Keratinocyte (primary cell): ENCODE data around the gene MSI2. TPM values are rescaled to one million over a fixed set of nuclear protein-coding genes. Genes with fewer than 3 reads are reported as not detected.

ENCODE experiments used
- DNase-seq: peaks from one replicate; pipeline ENCODE4 v3.0.0-alpha.2; 2011; ENCODE audit warnings: low read depth, missing footprints, low spot score
- FAIRE-seq: peaks from 2 replicates; lab custom pipeline; 2011; peaks lifted over from hg19 to GRCh38; lab: Jason Lieb, UNC
- H2AFZ ChIP-seq: 2 replicates; pipeline ENCODE4 v1.6.0; 2012; ENCODE audit warnings: low read length, control low read depth, inconsistent platforms; ENCODE audit not compliant: control insufficient read depth
- H3K27ac ChIP-seq: 2 replicates; pipeline ENCODE4 v1.5.1; 2011; ENCODE audit warnings: low read length; ENCODE audit not compliant: control insufficient read depth, insufficient read depth
- H3K27me3 ChIP-seq: 3 replicates; pipeline ENCODE4 v1.6.0; 2011; ENCODE audit warnings: low read length; ENCODE audit not compliant: control insufficient read depth, insufficient read depth; ENCODE audit errors: extremely low read depth
- H3K36me3 ChIP-seq, 2 experiments: 2 replicates in 1 of 2; 3 replicates in 1 of 2; pipeline ENCODE4 v1.5.1; 2011; ENCODE audit warnings: low read length in 2 of 2, mild to moderate bottlenecking in 1 of 2; ENCODE audit not compliant: control insufficient read depth in 2 of 2, insufficient read depth in 2 of 2; ENCODE audit errors: extremely low read depth in 1 of 2
- H3K4me1 ChIP-seq: 3 replicates; pipeline ENCODE4 v1.5.1; 2011; ENCODE audit warnings: low read length; ENCODE audit not compliant: control insufficient read depth, insufficient read depth; ENCODE audit errors: extremely low read depth
- H3K4me2 ChIP-seq: 3 replicates; pipeline ENCODE4 v1.6.0; 2011; ENCODE audit warnings: low read depth, low read length; ENCODE audit not compliant: control insufficient read depth, insufficient read depth; ENCODE audit errors: extremely low read depth
- H3K4me3 ChIP-seq, 3 experiments: fragments of 200-600 bp in 1 of 3; sonication (generic) in 1 of 3; 2 replicates in 2 of 3; 3 replicates in 1 of 3; pipeline ENCODE4 v1.5.1; 2011 to 2016; ENCODE audit warnings: low read length in 3 of 3, mild to moderate bottlenecking in 3 of 3, control low read depth in 2 of 3, inconsistent platforms in 1 of 3, low read depth in 1 of 3, mixed read lengths in 1 of 3, mixed run types in 1 of 3, moderate library complexity in 1 of 3; ENCODE audit not compliant: control insufficient read depth in 2 of 3, insufficient read depth in 2 of 3; ENCODE audit errors: extremely low read depth in 1 of 3
- H3K79me2 ChIP-seq: 2 replicates; pipeline ENCODE4 v1.6.0; 2012; ENCODE audit warnings: low read length; ENCODE audit not compliant: control insufficient read depth, insufficient read depth
- H3K9ac ChIP-seq: 3 replicates; pipeline ENCODE4 v1.6.0; 2011; ENCODE audit warnings: low read length; ENCODE audit not compliant: control insufficient read depth, insufficient read depth; ENCODE audit errors: extremely low read depth
- H3K9me1 ChIP-seq: 3 replicates; pipeline ENCODE4 v1.6.0; 2011; ENCODE audit warnings: low read length; ENCODE audit not compliant: control insufficient read depth, insufficient read depth; ENCODE audit errors: extremely low read depth
- H3K9me3 ChIP-seq: 2 replicates; pipeline ENCODE4 v1.5.1; 2012; ENCODE audit warnings: low read depth, low read length; ENCODE audit not compliant: control insufficient read depth
- H4K20me1 ChIP-seq: 3 replicates; pipeline ENCODE4 v1.6.0; 2011; ENCODE audit warnings: low read length; ENCODE audit not compliant: control insufficient read depth, insufficient read depth; ENCODE audit errors: extremely low read depth
- EZH2 ChIP-seq: IDR thresholded peaks from one replicate; pipeline ENCODE4 v1.6.1; 2012; ENCODE audit warnings: inconsistent platforms, mild to moderate bottlenecking, low read length, moderate library complexity
- dilution Hi-C: fragments of 300-500 bp; cut with MboI; formaldehyde crosslinking; loops from one replicate; pipeline ENCODE4 v1.7.0; 2020; ENCODE audit warnings: low sequenced_read_pairs; ENCODE audit not compliant: extremely low pct_ligation_motif_present
- polyA plus RNA-seq, 5 experiments: library from polyadenylated mRNA; depleted of rRNA in 3 of 5; stranded (reverse) in 3 of 5; stranded (forward) in 1 of 5; unstranded in 1 of 5; fragments of >200 nt; gene quantifications; 1 replicate in 1 of 5; 2 replicates in 3 of 5; 3 replicates in 1 of 5; pipeline versions ENCODE4 v1.2.1 to v1.2.3, GENCODE V29; 2011 to 2012; ENCODE audit warnings: missing spikeins in 2 of 5, low read depth in 1 of 5, low replicate concordance in 1 of 5
- TF ChIP-seq, protein P1 (sequence below), 3 experiments: IDR thresholded peaks in 1 of 3; conservative IDR thresholded peaks in 1 of 3; optimal IDR thresholded peaks in 1 of 3; 2 replicates in 2 of 3; 3 replicates in 1 of 3; pipeline versions ENCODE3 to v1.5.1; 2011; ENCODE audit warnings: low read length in 3 of 3, mild to moderate bottlenecking in 3 of 3, moderate library complexity in 2 of 3, control low read depth in 1 of 3, inconsistent platforms in 1 of 3; ENCODE audit not compliant: insufficient read depth in 2 of 3; ENCODE audit errors: extremely low read depth in 1 of 3

MSI2 gene
- polyA plus RNA-seq, 1 donor (not counting 4 experiments of a cell fraction or from before 2014, with no cell fraction given): 22.3 TPM

DNA sequence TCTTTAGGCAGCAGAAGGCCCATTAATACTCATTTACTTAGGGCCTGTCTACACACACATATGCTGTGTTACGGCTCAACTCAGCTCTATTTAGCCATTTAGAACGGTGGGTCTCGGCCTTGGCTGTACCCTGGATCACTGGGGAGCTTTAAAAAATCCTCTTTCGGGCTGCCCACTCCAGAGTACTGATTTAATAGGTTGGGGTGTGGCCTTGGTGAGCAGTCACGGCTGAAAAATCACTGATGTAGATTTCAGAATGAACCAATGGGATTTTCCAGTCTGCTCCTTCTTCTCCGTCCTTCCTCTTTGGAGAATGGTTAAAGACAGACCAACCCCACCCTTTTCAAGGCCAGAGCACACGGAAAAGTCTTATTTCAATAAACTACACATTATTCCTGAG, 265.3 kb downstream of the MSI2 start:
- peaks cover 21% of the 10 kb centered on the region for H3K4me1 ChIP-seq
- dilution Hi-C loops: no loop called here

DNA sequence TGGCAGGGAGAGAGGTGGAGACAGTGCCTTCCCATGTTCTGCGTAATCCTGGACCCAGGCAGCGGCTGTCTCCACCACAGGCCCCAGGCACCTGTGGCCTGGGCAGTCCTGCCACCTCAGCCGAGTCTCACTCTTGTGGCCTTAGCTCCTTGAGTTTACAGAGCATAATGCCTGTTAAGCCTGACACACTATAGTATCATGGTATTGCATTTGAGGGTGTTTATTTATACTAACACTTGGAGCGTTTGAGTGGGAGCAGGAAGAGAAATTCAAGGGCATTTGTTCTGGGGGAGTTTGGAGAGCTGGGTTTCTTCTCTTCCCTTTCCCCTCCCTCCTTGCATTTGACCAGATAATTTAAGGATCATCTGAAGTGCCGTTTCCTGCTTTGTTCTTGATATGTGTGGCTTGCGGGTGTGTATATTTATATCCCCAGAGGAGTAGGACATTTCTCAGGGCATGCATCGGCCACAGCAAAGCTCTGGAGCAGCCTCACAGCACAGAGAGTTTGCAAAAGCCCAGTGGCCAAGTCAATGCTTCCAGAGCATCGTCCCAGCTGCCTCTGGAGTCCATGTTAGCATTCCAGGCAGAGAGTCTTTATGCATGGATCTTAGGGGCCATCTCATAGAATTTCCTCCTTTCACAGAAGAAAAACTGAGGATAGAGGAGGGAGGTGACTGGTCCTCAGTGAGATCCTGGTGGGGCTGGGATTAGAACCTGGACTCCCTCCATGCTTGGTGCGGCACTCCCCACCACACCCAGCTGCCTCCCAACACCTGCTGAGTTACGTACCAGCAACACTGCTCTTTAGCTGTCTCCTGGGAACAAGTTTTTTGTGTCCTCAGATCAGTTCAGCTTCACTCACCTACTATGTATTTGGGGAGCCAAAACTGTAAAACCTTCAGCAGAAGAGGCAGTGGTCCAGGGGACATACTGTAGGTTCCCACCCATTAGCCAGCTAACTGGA, 266.0 kb downstream of the MSI2 start:
- no peaks in the 10 kb centered on the region for H3K79me2 ChIP-seq
- H3K27ac ChIP-seq: no peak overlapping the region
- H2AFZ ChIP-seq: no peak overlapping the region
- H3K9ac ChIP-seq: no peak overlapping the region
- H4K20me1 ChIP-seq: no peaks in the 10 kb centered on the region
- H3K4me1 ChIP-seq: peaks cover 21% of the 10 kb centered on the region
- TF ChIP-seq EZH2: no peak
- FAIRE-seq: no peak
- no peaks in the 10 kb centered on the region for H3K9me3 ChIP-seq
- no peak overlapping the region for H3K4me3 ChIP-seq
- H3K27me3 ChIP-seq: no peaks in the 10 kb centered on the region
- H3K4me2 ChIP-seq: no peak overlapping the region
- H3K36me3 ChIP-seq: no peaks in the 10 kb centered on the region
- dilution Hi-C loops: no loop called here
- DNase-seq: no peak
- H3K9me1 ChIP-seq: no peaks in the 10 kb centered on the region

More for the DNA sequence above, 265.3 kb downstream of the MSI2 start:
- Histone ChIP-seq H3K4me3 (no peak overlapping the region), H3K9ac (no peak overlapping the region), H3K27ac (no peak overlapping the region), H3K79me2 (no peaks in the 10 kb centered on the region), H3K9me3 (no peaks in the 10 kb centered on the region), H4K20me1 (no peaks in the 10 kb centered on the region), H2AFZ (no peak overlapping the region), H3K9me1 (no peaks in the 10 kb centered on the region), H3K27me3 (no peaks in the 10 kb centered on the region), H3K4me2 (no peak overlapping the region), H3K36me3 (no peaks in the 10 kb centered on the region)
- FAIRE-seq (no peak), DNase-seq (no peak)
- TF ChIP-seq, protein P1, sequence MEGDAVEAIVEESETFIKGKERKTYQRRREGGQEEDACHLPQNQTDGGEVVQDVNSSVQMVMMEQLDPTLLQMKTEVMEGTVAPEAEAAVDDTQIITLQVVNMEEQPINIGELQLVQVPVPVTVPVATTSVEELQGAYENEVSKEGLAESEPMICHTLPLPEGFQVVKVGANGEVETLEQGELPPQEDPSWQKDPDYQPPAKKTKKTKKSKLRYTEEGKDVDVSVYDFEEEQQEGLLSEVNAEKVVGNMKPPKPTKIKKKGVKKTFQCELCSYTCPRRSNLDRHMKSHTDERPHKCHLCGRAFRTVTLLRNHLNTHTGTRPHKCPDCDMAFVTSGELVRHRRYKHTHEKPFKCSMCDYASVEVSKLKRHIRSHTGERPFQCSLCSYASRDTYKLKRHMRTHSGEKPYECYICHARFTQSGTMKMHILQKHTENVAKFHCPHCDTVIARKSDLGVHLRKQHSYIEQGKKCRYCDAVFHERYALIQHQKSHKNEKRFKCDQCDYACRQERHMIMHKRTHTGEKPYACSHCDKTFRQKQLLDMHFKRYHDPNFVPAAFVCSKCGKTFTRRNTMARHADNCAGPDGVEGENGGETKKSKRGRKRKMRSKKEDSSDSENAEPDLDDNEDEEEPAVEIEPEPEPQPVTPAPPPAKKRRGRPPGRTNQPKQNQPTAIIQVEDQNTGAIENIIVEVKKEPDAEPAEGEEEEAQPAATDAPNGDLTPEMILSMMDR (optimal IDR thresholded peaks at IDR 0.05 in 1 of 3, IDR thresholded peaks at IDR 0.05 in 1 of 3, conservative IDR thresholded peaks at IDR 0.05 in 1 of 3; ENCODE audit: extremely low read depth in 1 of 3, insufficient read depth in 2 of 3, low read length in 3 of 3): no peak
- TF ChIP-seq EZH2: no peak
